H1 (cell line): ENCODE data around the gene GPC1. TPM values are rescaled to one million over a fixed set of nuclear protein-coding genes. Genes with fewer than 3 reads are reported as not detected.

ENCODE experiments used
- CTCF ChIA-PET: fragments of 300-600 bp; sonication (Branson Sonifier 250); formaldehyde crosslinking; loops from one replicate; lab custom pipeline; 2021; ENCODE audit not compliant: partially characterized antibody; lab: Charles Lee
- POLR2A ChIA-PET: fragments of 300-600 bp; sonication (Branson Sonifier 250); formaldehyde crosslinking; loops from one replicate; lab custom pipeline; 2021; ENCODE audit warnings: inconsistent platforms; ENCODE audit not compliant: partially characterized antibody; lab: Charles Lee
- DNase-seq, 2 experiments: peaks; one replicate each; pipeline versions ENCODE4 v3.0.0 to v3.0.0-alpha.2; 2010 to 2022; ENCODE audit warnings: low spot score in 2 of 2, low read depth in 1 of 2, mixed read lengths in 1 of 2
- FAIRE-seq: peaks from 2 replicates; lab custom pipeline; 2011; peaks lifted over from hg19 to GRCh38; lab: Jason Lieb, UNC
- H2AFZ ChIP-seq: 2 replicates; pipeline ENCODE4 v1.8.1; 2012; ENCODE audit warnings: low read length, inconsistent platforms
- H2AK5ac ChIP-seq: 2 replicates; pipeline ENCODE4 v1.6.1; 2013; ENCODE audit warnings: low read depth, low read length
- H2BK120ac ChIP-seq: replicated peaks from 2 replicates; pipeline ENCODE3; 2013; ENCODE audit warnings: low read depth, low read length, inconsistent platforms
- H2BK12ac ChIP-seq: 2 replicates; pipeline ENCODE4 v1.6.1; 2013; ENCODE audit warnings: low read depth, low read length
- H2BK15ac ChIP-seq: 2 replicates; pipeline ENCODE4 v1.6.1; 2013; ENCODE audit warnings: low read length
- H2BK20ac ChIP-seq: 2 replicates; pipeline ENCODE4 v1.6.1; 2013; ENCODE audit warnings: low read length
- H2BK5ac ChIP-seq: 2 replicates; pipeline ENCODE4 v1.6.1; 2013; ENCODE audit warnings: low read depth, low read length
- H3K14ac ChIP-seq: 2 replicates; pipeline ENCODE4 v1.6.1; 2013; ENCODE audit warnings: inconsistent platforms; ENCODE audit not compliant: insufficient read length
- H3K18ac ChIP-seq: 2 replicates; pipeline ENCODE4 v1.6.1; 2013; ENCODE audit warnings: low read length; ENCODE audit errors: extremely low read depth
- H3K23ac ChIP-seq: 2 replicates; pipeline ENCODE4 v1.6.1; 2013; ENCODE audit warnings: inconsistent platforms; ENCODE audit not compliant: insufficient read length
- H3K23me2 ChIP-seq: 2 replicates; pipeline ENCODE4 v1.6.1; 2013; ENCODE audit warnings: low read depth, low read length
- H3K27ac ChIP-seq: 2 replicates; pipeline ENCODE4 v1.6.1; 2011; ENCODE audit warnings: low read depth, low read length, inconsistent platforms
- H3K27me3 ChIP-seq, 4 experiments: replicated peaks in 1 of 4; 1 replicate in 1 of 4; 2 replicates in 3 of 4; pipeline versions ENCODE4 v1.6.1 to v1.8.1; 2011 to 2013; ENCODE audit warnings: low read length in 3 of 4, mild to moderate bottlenecking in 3 of 4, inconsistent platforms in 2 of 4, mixed read lengths in 2 of 4, moderate library complexity in 1 of 4; ENCODE audit not compliant: control insufficient read depth in 3 of 4, insufficient read depth in 3 of 4; ENCODE audit errors: extremely low read depth in 1 of 4
- H3K36me3 ChIP-seq, 4 experiments: 2 replicates each; pipeline versions ENCODE4 v1.6.1 to v1.8.1; 2011 to 2013; ENCODE audit warnings: mild to moderate bottlenecking in 4 of 4, low read length in 3 of 4, moderate library complexity in 2 of 4, control low read depth in 1 of 4, inconsistent platforms in 1 of 4; ENCODE audit not compliant: insufficient read depth in 4 of 4, control insufficient read depth in 2 of 4
- H3K4ac ChIP-seq: replicated peaks from 2 replicates; pipeline ENCODE3; 2013; ENCODE audit warnings: low read length, low read depth, mixed read lengths, inconsistent platforms; ENCODE audit not compliant: insufficient read length
- H3K4me1 ChIP-seq, 4 experiments: replicated peaks in 1 of 4; 1 replicate in 1 of 4; 2 replicates in 3 of 4; pipeline versions ENCODE4 v1.6.1 to v1.8.1; 2011 to 2013; ENCODE audit warnings: low read length in 3 of 4, inconsistent platforms in 2 of 4, mixed read lengths in 1 of 4; ENCODE audit not compliant: insufficient read depth in 4 of 4, control insufficient read depth in 3 of 4
- H3K4me2 ChIP-seq, 2 experiments: 2 replicates each; pipeline versions ENCODE4 v1.6.1 to v1.8.1; 2011 to 2013; ENCODE audit warnings: low read depth in 2 of 2, low read length in 2 of 2, control low read depth in 1 of 2, inconsistent platforms in 1 of 2, mild to moderate bottlenecking in 1 of 2; ENCODE audit not compliant: insufficient read depth in 1 of 2
- H3K4me3 ChIP-seq, 4 experiments: fragments of 200-600, 300-600 bp in 1 of 4; sonication (generic), shearing (Covaris generic), sonication (Bioruptor Twin) in 1 of 4; 2 replicates each; pipeline versions ENCODE4 v1.5.1 to v1.8.1; 2011 to 2016; ENCODE audit warnings: low read length in 4 of 4, low read depth in 3 of 4, control low read depth in 2 of 4, inconsistent platforms in 2 of 4, mild to moderate bottlenecking in 2 of 4, mixed read lengths in 1 of 4, moderate library complexity in 1 of 4; ENCODE audit not compliant: insufficient read depth in 2 of 4; ENCODE audit errors: extremely low read depth in 1 of 4
- H3K56ac ChIP-seq: replicated peaks from 2 replicates; pipeline ENCODE3; 2013; ENCODE audit warnings: low read depth, mild to moderate bottlenecking, mixed read lengths, low read length, inconsistent platforms; ENCODE audit not compliant: insufficient read length
- H3K79me1 ChIP-seq: 2 replicates; pipeline ENCODE4 v1.6.1; 2013; ENCODE audit warnings: low read depth, low read length, control low read depth
- H3K79me2 ChIP-seq, 2 experiments: 2 replicates each; pipeline versions ENCODE4 v1.6.1 to v1.8.1; 2012 to 2013; ENCODE audit warnings: low read length in 2 of 2, mild to moderate bottlenecking in 2 of 2, inconsistent platforms in 1 of 2; ENCODE audit not compliant: insufficient read depth in 2 of 2, control insufficient read depth in 1 of 2
- H3K9ac ChIP-seq, 4 experiments: replicated peaks in 1 of 4; 1 replicate in 1 of 4; 2 replicates in 3 of 4; pipeline versions ENCODE4 v1.6.1 to v1.8.1; 2011 to 2013; ENCODE audit warnings: low read depth in 3 of 4, low read length in 3 of 4, control low read depth in 2 of 4, mild to moderate bottlenecking in 2 of 4, moderate library complexity in 2 of 4, inconsistent platforms in 1 of 4; ENCODE audit errors: extremely low read depth in 1 of 4
- H3K9me3 ChIP-seq, 2 experiments: 2 replicates each; pipeline versions ENCODE4 v1.6.1 to v1.8.1; 2012 to 2013; ENCODE audit warnings: mild to moderate bottlenecking in 2 of 2, moderate library complexity in 2 of 2, control low read depth in 1 of 2, inconsistent platforms in 1 of 2, low read depth in 1 of 2, low read length in 1 of 2, mixed read lengths in 1 of 2; ENCODE audit not compliant: insufficient read depth in 2 of 2
- H4K20me1 ChIP-seq, 2 experiments: replicated peaks in 1 of 2; 2 replicates each; pipeline versions ENCODE3 to v1.8.1; 2011 to 2013; ENCODE audit warnings: inconsistent platforms in 2 of 2, low read length in 2 of 2, mild to moderate bottlenecking in 1 of 2; ENCODE audit not compliant: insufficient read depth in 2 of 2, control insufficient read depth in 1 of 2
- H4K5ac ChIP-seq: 2 replicates; pipeline ENCODE4 v1.6.1; 2013; ENCODE audit warnings: low read length, low read depth, mixed read lengths, inconsistent platforms; ENCODE audit not compliant: insufficient read length
- H4K8ac ChIP-seq: 2 replicates; pipeline ENCODE4 v1.8.0; 2013; ENCODE audit warnings: mild to moderate bottlenecking, moderate library complexity, low read length, inconsistent platforms; ENCODE audit not compliant: insufficient read depth; ENCODE audit errors: extremely low read depth
- H4K91ac ChIP-seq: replicated peaks from 2 replicates; pipeline ENCODE3; 2013; ENCODE audit warnings: low read length, mixed read lengths, inconsistent platforms; ENCODE audit not compliant: insufficient read length
- ATF3 ChIP-seq: IDR thresholded peaks from 2 replicates; pipeline ENCODE4 v1.6.1; 2011; ENCODE audit warnings: low read depth, mild to moderate bottlenecking, low read length; ENCODE audit not compliant: insufficient read depth
- CEBPB ChIP-seq: IDR thresholded peaks from 2 replicates; pipeline ENCODE4 v1.6.1; 2012; ENCODE audit warnings: low read depth, low read length
- CHD1 ChIP-seq: IDR thresholded peaks from 2 replicates; pipeline ENCODE4 v1.6.1; 2012; ENCODE audit warnings: low read depth, low read length, improper control_type of control experiment
- CHD2 ChIP-seq: IDR thresholded peaks from 2 replicates; pipeline ENCODE4 v1.6.1; 2012; ENCODE audit warnings: low read length, improper control_type of control experiment
- EZH2 ChIP-seq: fragments of 200-600 bp; sonication (generic); IDR thresholded peaks from 2 replicates; pipeline ENCODE4 v1.7.1; 2012; ENCODE audit warnings: low read depth, mild to moderate bottlenecking, moderate library complexity, low read length, inconsistent platforms; ENCODE audit not compliant: severe bottlenecking
- JUN ChIP-seq: IDR thresholded peaks from 2 replicates; pipeline ENCODE4 v1.6.1; 2011; ENCODE audit warnings: low read depth, mild to moderate bottlenecking, improper control_type of control experiment, low read length
- RFX5 ChIP-seq: IDR thresholded peaks from 2 replicates; pipeline ENCODE4 v1.6.1; 2011; ENCODE audit warnings: low read depth, low read length, improper control_type of control experiment, borderline replicate concordance
- TAF1 ChIP-seq: IDR thresholded peaks from 2 replicates; pipeline ENCODE4 v1.6.1; 2011; ENCODE audit warnings: mild to moderate bottlenecking, low read depth, low read length
- TBP ChIP-seq: IDR thresholded peaks from 2 replicates; pipeline ENCODE4 v1.6.1; 2011; ENCODE audit warnings: low read depth, low read length, improper control_type of control experiment
- USF2 ChIP-seq: IDR thresholded peaks from 2 replicates; pipeline ENCODE4 v1.6.1; 2011; ENCODE audit warnings: low read length, improper control_type of control experiment
- WGBS, 2 experiments: shearing (Covaris generic) in 1 of 2; methylation state at CpG; one replicate each; pipeline versions ENCODE4 v1.1.6 to v1.1.7; 2013 to 2015; ENCODE audit warnings: low lambda C conversion rate in 2 of 2, mixed read lengths in 2 of 2, inconsistent platforms in 1 of 2, low coverage in 1 of 2, missing lambda C conversion rate in 1 of 2; ENCODE audit not compliant: insufficient replicate concordance in 2 of 2, insufficient coverage in 1 of 2, insufficient read length in 1 of 2; ENCODE audit errors: extremely low coverage in 1 of 2, missing lambda C conversion rate in 1 of 2; 5-methylcytosine and 5-hydroxymethylcytosine counted together
- polyA plus RNA-seq, 7 experiments: library from polyadenylated mRNA; depleted of rRNA in 3 of 7; stranded (reverse) in 5 of 7; unstranded in 2 of 7; fragments of >200 nt in 5 of 7; fragments of 200-250 nt in 2 of 7; gene quantifications; 1 replicate in 5 of 7; 2 replicates in 1 of 7; 4 replicates in 1 of 7; pipeline versions ENCODE4 v1.2.1 to v1.2.3, GENCODE V29; 2011 to 2013; ENCODE audit warnings: missing spikeins in 2 of 7, mixed read lengths in 2 of 7
- total RNA-seq: library from RNA; stranded (reverse); fragmentation: NEBNext Ultra II Directional; extraction: Animal tissue kit (Norgen Biotek cat#: 25700); gene quantifications from 2 replicates; pipeline ENCODE4 v1.2.1, GENCODE V29; 2021

Gene GPC1
- total and polyA plus RNA-seq, 2 of the 8 experiments (the other 6 are each of a cell fraction or from before 2014, with no cell fraction given): 21.9 to 28.3 TPM

GRCh38 chr2:240420206-240421104 is 15.0 kb upstream of the GPC1 start:
- H3K4ac ChIP-seq: no peak overlapping the region
- H2BK5ac ChIP-seq: no peak overlapping the region
- DNase-seq (no peak), FAIRE-seq (no peak)
- no peak overlapping the region for H3K23ac ChIP-seq
- H3K18ac ChIP-seq: no peak overlapping the region
- no peaks in the 10 kb centered on the region for H3K23me2 ChIP-seq
- H3K27ac ChIP-seq: no peak overlapping the region
- no peak overlapping the region; the same call in 1 of the 2 replicates for H4K8ac ChIP-seq
- H3K56ac ChIP-seq: no peak overlapping the region
- no peak overlapping the region for H3K9ac ChIP-seq
- peaks cover 35 to 49% of the 10 kb centered on the region in 2 experiments for H3K9me3 ChIP-seq
- no peak overlapping the region for H2BK20ac ChIP-seq
- no peak overlapping the region for H3K4me2 ChIP-seq
- H3K14ac ChIP-seq: no peak overlapping the region
- 87% methylated on average over 18 of the region's 18 CpGs; no CpG with 5 or more reads in 1 of the 2 experiments for WGBS, 2 experiments
- no peak overlapping the region for H2BK120ac ChIP-seq
- no peak overlapping the region for H2AK5ac ChIP-seq
- TF ChIP-seq TBP: no peak
- TF ChIP-seq ATF3: no peak
- TF ChIP-seq TAF1: no peak
- TF ChIP-seq CEBPB: no peak
- no peak for TF ChIP-seq RFX5
- no peak for TF ChIP-seq CHD2
- TF ChIP-seq EZH2: no peak
- TF ChIP-seq USF2: no peak
- TF ChIP-seq JUN: no peak
- no peak for TF ChIP-seq CHD1
- H2BK12ac ChIP-seq: no peak overlapping the region
- H2BK15ac ChIP-seq: no peak overlapping the region
- no peaks in the 10 kb centered on the region for H3K36me3 ChIP-seq
- H3K79me1 ChIP-seq: no peaks in the 10 kb centered on the region
- 0 out of 7 replicates have a peak, but pooled peaks cover 0 to 2% (median 0%) of the 10 kb centered on the region in 4 experiments for H3K27me3 ChIP-seq
- ChIA-PET POLR2A (no interaction called here), CTCF (no interaction called here)
- no peak overlapping the region for H4K91ac ChIP-seq
- no peaks in the 10 kb centered on the region for H4K20me1 ChIP-seq
- H2AFZ ChIP-seq: no peak overlapping the region
- no peaks in the 10 kb centered on the region for H3K4me1 ChIP-seq
- H3K4me3 ChIP-seq: no peak overlapping the region
- H4K5ac ChIP-seq: no peak overlapping the region
- no peaks in the 10 kb centered on the region for H3K79me2 ChIP-seq
